K562 (cell line): ENCODE data around the gene TOX2. TPM values are rescaled to one million over a fixed set of nuclear protein-coding genes. Genes with fewer than 3 reads are reported as not detected.

Source experiments
- ATF1 ChIP-seq, 2 experiments: fragments of 450-650 bp in 1 of 2; IDR thresholded peaks; 2 replicates each; pipeline ENCODE4 v1.6.1; 2016; ENCODE audit warnings: missing compliant biosample characterization in 1 of 2, missing genetic modification characterization in 1 of 2
- ATF4 ChIP-seq: fragments of 450-650 bp; formaldehyde crosslinking; IDR thresholded peaks from 2 replicates; pipeline ENCODE4 v1.4.0; 2022; ENCODE audit warnings: mild to moderate bottlenecking, moderate library complexity
- BHLHE40 ChIP-seq: IDR thresholded peaks from 2 replicates; pipeline ENCODE4 v1.6.1; 2011; ENCODE audit warnings: low read length, improper control_type of control experiment
- BRD4 ChIP-seq: fragments of 200-600 bp; sonication (generic); IDR thresholded peaks from 2 replicates; pipeline ENCODE4 v1.6.1; 2017; ENCODE audit warnings: inconsistent platforms
- BRD9 ChIP-seq: fragments of 450-650 bp; IDR thresholded peaks from 2 replicates; pipeline ENCODE4 v1.6.1; 2018; ENCODE audit warnings: low read depth; ENCODE audit not compliant: partially characterized antibody
- CTCF ChIP-seq, 3 experiments: IDR thresholded peaks in 2 of 3; conservative IDR thresholded peaks in 1 of 3; 2 replicates each; pipeline ENCODE4 v1.5.1; 2011 to 2012; ENCODE audit warnings: low read length in 3 of 3, mild to moderate bottlenecking in 3 of 3, control low read depth in 2 of 3, improper control_type of control experiment in 1 of 3, inconsistent platforms in 1 of 3, low read depth in 1 of 3, mixed read lengths in 1 of 3, moderate library complexity in 1 of 3; ENCODE audit not compliant: insufficient read depth in 2 of 3
- EP400 ChIP-seq: fragments of 450-650 bp; IDR thresholded peaks from 2 replicates; pipeline ENCODE4 v1.6.1; 2017; ENCODE audit warnings: antibody characterized with exemption, mild to moderate bottlenecking, moderate library complexity
- HMGXB4 ChIP-seq: sonication (generic); formaldehyde crosslinking; IDR thresholded peaks from 2 replicates; pipeline ENCODE4 v1.8.1; 2023; ENCODE audit warnings: mild to moderate bottlenecking, missing genetic modification reagents
- JUN ChIP-seq, 2 experiments: sonication (generic) in 1 of 2; formaldehyde crosslinking in 1 of 2; IDR thresholded peaks; 2 replicates each; pipeline versions ENCODE4 v1.6.1 to v1.8.0; 2012 to 2022; ENCODE audit warnings: borderline replicate concordance in 2 of 2, mild to moderate bottlenecking in 2 of 2, improper control_type of control experiment in 1 of 2, low read depth in 1 of 2, low read length in 1 of 2, missing genetic modification reagents in 1 of 2
- KDM5B ChIP-seq: fragments of 200-600 bp; sonication (generic); IDR thresholded peaks from 2 replicates; pipeline ENCODE4 v1.6.1; 2012; ENCODE audit warnings: low read depth, mild to moderate bottlenecking, moderate library complexity, low read length, control low read depth, inconsistent platforms; ENCODE audit not compliant: insufficient replicate concordance
- KLF6 ChIP-seq: fragments of 250-450 bp; sonication (Bioruptor Pico); IDR thresholded peaks from 2 replicates; pipeline ENCODE4 v1.4.0; 2020; ENCODE audit warnings: mild to moderate bottlenecking, moderate library complexity, borderline replicate concordance
- LARP7 ChIP-seq: fragments of 450-650 bp; IDR thresholded peaks from 2 replicates; pipeline ENCODE4 v1.6.1; 2016
- NCOA2 ChIP-seq, 2 experiments: fragments of 450-650 bp; IDR thresholded peaks; 2 replicates each; pipeline ENCODE4 v1.6.1; 2018; ENCODE audit warnings: mild to moderate bottlenecking in 2 of 2, moderate library complexity in 1 of 2; ENCODE audit not compliant: partially characterized antibody in 2 of 2
- NFE2 ChIP-seq: IDR thresholded peaks from 2 replicates; pipeline ENCODE4 v1.6.1; 2014; ENCODE audit warnings: antibody characterized with exemption, low read depth
- NR3C1 ChIP-seq: sonication (generic); formaldehyde crosslinking; IDR thresholded peaks from 2 replicates; pipeline ENCODE4 v1.8.1; 2022; ENCODE audit warnings: missing genetic modification reagents
- PCBP1 ChIP-seq: fragments of 200-400 bp; formaldehyde crosslinking; IDR thresholded peaks from 2 replicates; pipeline ENCODE4 v1.6.1; 2018; ENCODE audit warnings: mild to moderate bottlenecking, low read depth, low read length; ENCODE audit not compliant: poor library complexity, severe bottlenecking
- SRSF9 ChIP-seq: fragments of 200-400 bp; formaldehyde crosslinking; IDR thresholded peaks from 2 replicates; pipeline ENCODE4 v1.6.1; 2017; ENCODE audit warnings: low read depth, low read length, borderline replicate concordance
- TEAD1 ChIP-seq, 2 experiments: fragments of 450-650 bp in 1 of 2; sonication (generic) in 1 of 2; formaldehyde crosslinking; IDR thresholded peaks; 2 replicates each; pipeline versions ENCODE4 v1.4.0 to v1.8.0; 2020 to 2022; ENCODE audit warnings: mild to moderate bottlenecking in 2 of 2, missing genetic modification reagents in 1 of 2
- TGIF2 ChIP-seq: sonication (generic); formaldehyde crosslinking; IDR thresholded peaks from 2 replicates; pipeline ENCODE4 v1.8.1; 2022; ENCODE audit warnings: mild to moderate bottlenecking, missing genetic modification reagents, moderate library complexity
- ZNF253 ChIP-seq: fragments of 250-450 bp; sonication (Bioruptor Pico); conservative IDR thresholded peaks from 2 replicates; pipeline ENCODE4 v1.6.1; 2021; ENCODE audit warnings: mild to moderate bottlenecking
- ZNF280B ChIP-seq: fragments of 250-450 bp; sonication (Bioruptor Pico); IDR thresholded peaks from 2 replicates; pipeline ENCODE4 v1.5.1; 2021; ENCODE audit warnings: mild to moderate bottlenecking
- polyA plus RNA-seq, 8 experiments: library from polyadenylated mRNA; depleted of rRNA in 4 of 8; stranded (reverse) in 5 of 8; unstranded in 3 of 8; fragments of >200 nt; fragmentation: Nextera tagmentation in 2 of 8; fragmentation: Illumina TruSeq in 1 of 8; extraction: Ambion mirVana in 2 of 8; extraction: Trizol in 1 of 8; gene quantifications; 2 replicates each; pipeline versions ENCODE4 v1.2.1 to v1.2.3, GENCODE V29; 2011 to 2014; ENCODE audit warnings: inconsistent platforms in 1 of 8, missing spikeins in 1 of 8
- total RNA-seq, 7 experiments: library from RNA; depleted of rRNA in 6 of 7; stranded (reverse); fragments of >200 nt in 6 of 7; fragmentation: Illumina TruSeq in 2 of 7; extraction: Trizol in 2 of 7; gene quantifications; 2 replicates each; pipeline versions ENCODE4 v1.2.1 to v1.2.3, GENCODE V29; 2011 to 2021; ENCODE audit warnings: low replicate concordance in 1 of 7

The TOX2 gene
- total and polyA plus RNA-seq, 9 of the 15 experiments (the other 6 are each of a cell fraction or from before 2014, with no cell fraction given), result not detected

GRCh38 chr20:44080646-44081267 is 166.1 kb downstream of the TOX2 start (continued):
- no peak for TF ChIP-seq NR3C1
- no peak for TF ChIP-seq BRD4
- no peak for TF ChIP-seq BRD9
- peak; percentile 83 for TF ChIP-seq BHLHE40
- TF ChIP-seq HMGXB4 (CRISPR knock-in tag), result no peak
- TF ChIP-seq ZNF253 (CRISPR knock-in tag), result no peak
- TF ChIP-seq TEAD1 (CRISPR knock-in tag; IDR thresholded peaks at IDR 0.05), result no peak
- no peak for TF ChIP-seq NFE2
- no peak for TF ChIP-seq ZNF280B
- TF ChIP-seq KLF6 (CRISPR knock-in tag), result no peak
- TF ChIP-seq SRSF9, result no peak
- no peak for TF ChIP-seq ATF4 (CRISPR knock-in tag)
- TF ChIP-seq NCOA2 (IDR thresholded peaks at IDR 0.05; ENCODE audit: partially characterized antibody in 2 of 2), result no peak
- no peak for TF ChIP-seq LARP7
- TF ChIP-seq ATF1 (CRISPR knock-in tag; IDR thresholded peaks at IDR 0.05), result no peak
- peak; percentile 71 for TF ChIP-seq ATF1 (tag; IDR thresholded peaks at IDR 0.05)
- peak; percentile 21; the same call in 1 of the 2 replicates for TF ChIP-seq JUN (IDR thresholded peaks at IDR 0.05; ENCODE audit: borderline replicate concordance, low read depth, low read length)
- TF ChIP-seq JUN (CRISPR knock-in tag; IDR thresholded peaks at IDR 0.05; ENCODE audit: borderline replicate concordance), result no peak
- TF ChIP-seq CTCF (IDR thresholded peaks at IDR 0.05 in 2 of 3, conservative IDR thresholded peaks at IDR 0.05 in 1 of 3; ENCODE audit: insufficient read depth in 2 of 3, low read depth in 1 of 3, low read length in 3 of 3), result peak; percentile 88 to 97 (median 94)
- no peak for TF ChIP-seq TGIF2 (CRISPR knock-in tag)
- TF ChIP-seq PCBP1, result no peak
- no peak for TF ChIP-seq EP400
- no peak for TF ChIP-seq KDM5B
